HepG2 (cell line): Measurements from ENCODE around the gene RMI1. TPM values are rescaled to one million over a fixed set of nuclear protein-coding genes. Genes with fewer than 3 reads are reported as not detected.

Experiments used
- AFF4 ChIP-seq: sonication (generic); formaldehyde crosslinking; IDR thresholded peaks from 2 replicates; pipeline ENCODE4 v1.4.0; 2020; ENCODE audit warnings: missing genetic modification reagents
- DNMT1 ChIP-seq: sonication (generic); formaldehyde crosslinking; IDR thresholded peaks from 2 replicates; pipeline ENCODE4 v1.5.1; 2020; ENCODE audit warnings: mild to moderate bottlenecking, missing genetic modification reagents
- DZIP1 ChIP-seq: sonication (generic); formaldehyde crosslinking; IDR thresholded peaks from 2 replicates; pipeline ENCODE4 v1.5.0; 2020; ENCODE audit warnings: mild to moderate bottlenecking, missing genetic modification reagents
- FLYWCH1 ChIP-seq: sonication (generic); formaldehyde crosslinking; IDR thresholded peaks from 2 replicates; pipeline ENCODE4 v1.8.1; 2023; ENCODE audit warnings: mild to moderate bottlenecking, missing genetic modification reagents
- FOXA3 ChIP-seq: IDR thresholded peaks from 2 replicates; pipeline ENCODE4 v1.6.1; 2016; ENCODE audit warnings: missing genetic modification reagents, missing compliant biosample characterization
- GATAD1 ChIP-seq: IDR thresholded peaks from 2 replicates; pipeline ENCODE4 v1.6.1; 2016; ENCODE audit warnings: missing genetic modification reagents, missing compliant biosample characterization
- MAFF ChIP-seq: IDR thresholded peaks from 2 replicates; pipeline ENCODE4 v1.6.1; 2011; ENCODE audit warnings: low read depth, low read length, improper control_type of control experiment
- NFYC ChIP-seq: IDR thresholded peaks from 2 replicates; pipeline ENCODE4 v1.6.1; 2016; ENCODE audit warnings: missing genetic modification reagents, missing compliant biosample characterization
- PAWR ChIP-seq: sonication (generic); formaldehyde crosslinking; IDR thresholded peaks from 2 replicates; pipeline ENCODE4 v1.4.0; 2020; ENCODE audit warnings: missing genetic modification reagents, mild to moderate bottlenecking, borderline replicate concordance
- RFX1 ChIP-seq: fragments of 450-650 bp; IDR thresholded peaks from 2 replicates; pipeline ENCODE4 v1.6.1; 2017
- SNAI1 ChIP-seq: sonication (generic); formaldehyde crosslinking; IDR thresholded peaks from 2 replicates; pipeline ENCODE4 v1.5.0; 2020; ENCODE audit warnings: mild to moderate bottlenecking, missing genetic modification reagents, borderline replicate concordance
- TGIF2 ChIP-seq: IDR thresholded peaks from 2 replicates; pipeline ENCODE4 v1.6.1; 2016; ENCODE audit warnings: control low read depth, missing compliant biosample characterization
- ZBTB10 ChIP-seq: sonication (generic); formaldehyde crosslinking; IDR thresholded peaks from 2 replicates; pipeline ENCODE4 v1.4.0; 2020; ENCODE audit warnings: missing genetic modification reagents, borderline replicate concordance
- ZBTB26 ChIP-seq: IDR thresholded peaks from 2 replicates; pipeline ENCODE4 v1.6.1; 2016; ENCODE audit warnings: missing compliant biosample characterization, missing genetic modification reagents, borderline replicate concordance
- ZNF276 ChIP-seq: sonication (generic); formaldehyde crosslinking; IDR thresholded peaks from 2 replicates; pipeline ENCODE4 v1.4.0; 2020; ENCODE audit warnings: mild to moderate bottlenecking, low read depth, missing genetic modification reagents
- ZNF501 ChIP-seq: sonication (generic); formaldehyde crosslinking; IDR thresholded peaks from 2 replicates; pipeline ENCODE4 v1.5.1; 2020; ENCODE audit warnings: mild to moderate bottlenecking, moderate library complexity, missing genetic modification reagents
- ZNF761 ChIP-seq: sonication (generic); formaldehyde crosslinking; conservative IDR thresholded peaks from 2 replicates; pipeline ENCODE4 v1.4.0; 2020; ENCODE audit warnings: mild to moderate bottlenecking, missing genetic modification reagents
- polyA plus RNA-seq, 8 experiments: library from polyadenylated mRNA; depleted of rRNA in 3 of 8; stranded (reverse) in 7 of 8; unstranded in 1 of 8; fragments of >200 nt; fragmentation: Illumina TruSeq in 4 of 8; extraction: Trizol in 4 of 8; gene quantifications; 2 replicates each; pipeline versions ENCODE4 v1.2.1 to v1.2.3, GENCODE V29; 2011 to 2016; ENCODE audit warnings: low read depth in 4 of 8, missing spikeins in 1 of 8, mixed read lengths in 1 of 8; ENCODE audit not compliant: insufficient read depth in 1 of 8
- total RNA-seq, 5 experiments: library from RNA; depleted of rRNA; stranded (reverse); fragments of >200 nt; fragmentation: Illumina TruSeq; extraction: Trizol; gene quantifications; 2 replicates each; pipeline ENCODE4 v1.2.3, GENCODE V29; 2016; ENCODE audit warnings: low read depth in 1 of 5

The RMI1 gene
- total and polyA plus RNA-seq, 2 of the 13 experiments (the other 11 are each of a cell fraction or from before 2014, with no cell fraction given): 0.54 to 3.7 TPM

GRCh38 chr9:83978992-83979811 lies 1.4 kb upstream of the RMI1 start (continued):
- TF ChIP-seq ZBTB10 (CRISPR knock-in tag) (no peak), ZNF761 (no peak; the same call in 1 of the 2 replicates), DZIP1 (CRISPR knock-in tag) (no peak), FLYWCH1 (CRISPR knock-in tag) (no peak), AFF4 (CRISPR knock-in tag) (0 out of 2 replicates have a peak, but pooled peaks have one; percentile 44), PAWR (CRISPR knock-in tag) (no peak), FOXA3 (CRISPR knock-in tag) (no peak), TGIF2 (CRISPR knock-in tag) (no peak), ZBTB26 (CRISPR knock-in tag) (0 out of 2 replicates have a peak, but pooled peaks have one; percentile 25), MAFF (no peak), ZNF276 (CRISPR knock-in tag) (no peak), NFYC (CRISPR knock-in tag) (no peak), ZNF501 (CRISPR knock-in tag) (no peak), SNAI1 (CRISPR knock-in tag) (no peak), RFX1 (no peak), GATAD1 (CRISPR knock-in tag) (no peak), DNMT1 (CRISPR knock-in tag) (no peak)
